SK-N-SH treated with all-trans-retinoic acid at 6 μM for 48 hours (cell line): ENCODE measurements around the gene CEP131.

Experiments used
- ARNTL ChIP-seq: fragments of 450-650 bp; formaldehyde crosslinking; IDR thresholded peaks from 2 replicates; pipeline ENCODE4 v1.5.0; 2020; ENCODE audit warnings: low read depth, mild to moderate bottlenecking, moderate library complexity, borderline replicate concordance
- BACH2 ChIP-seq: fragments of 250-450 bp; sonication (Bioruptor Pico); IDR thresholded peaks from 2 replicates; pipeline ENCODE4 v1.9.0; 2021; ENCODE audit warnings: mild to moderate bottlenecking, borderline replicate concordance
- GLIS3 ChIP-seq: fragments of 250-450 bp; sonication (Bioruptor Pico); IDR thresholded peaks from 2 replicates; pipeline ENCODE4 v1.5.0; 2020; ENCODE audit warnings: mild to moderate bottlenecking, moderate library complexity
- RARB ChIP-seq: fragments of 250-450 bp; sonication (Bioruptor Pico); IDR thresholded peaks from 2 replicates; pipeline ENCODE4 v1.8.0; 2021; ENCODE audit warnings: mild to moderate bottlenecking, moderate library complexity
- TOX ChIP-seq: fragments of 250-450 bp; sonication (Bioruptor Pico); IDR thresholded peaks from 2 replicates; pipeline ENCODE4 v1.8.0; 2021; ENCODE audit warnings: mild to moderate bottlenecking, moderate library complexity, borderline replicate concordance
- ZFP3 ChIP-seq: fragments of 250-450 bp; sonication (Bioruptor Pico); IDR thresholded peaks from 2 replicates; pipeline ENCODE4 v1.5.0; 2020; ENCODE audit warnings: mild to moderate bottlenecking, moderate library complexity
- ZFP30 ChIP-seq: fragments of 450-650 bp; formaldehyde crosslinking; IDR thresholded peaks from 2 replicates; pipeline ENCODE4 v1.5.0; 2022; ENCODE audit warnings: mild to moderate bottlenecking, moderate library complexity
- ZNF565 ChIP-seq: fragments of 450-650 bp; formaldehyde crosslinking; conservative IDR thresholded peaks from 2 replicates; pipeline ENCODE4 v1.5.0; 2020; ENCODE audit warnings: low read depth, mild to moderate bottlenecking, moderate library complexity
- TF ChIP-seq, protein P1 (sequence below): fragments of 250-450 bp; sonication (Bioruptor Pico); IDR thresholded peaks from 2 replicates; pipeline ENCODE4 v1.8.0; 2020; ENCODE audit warnings: mild to moderate bottlenecking, moderate library complexity, borderline replicate concordance
- TF ChIP-seq, protein P2 (sequence below): fragments of 250-450 bp; sonication (Bioruptor Pico); IDR thresholded peaks from 2 replicates; pipeline ENCODE4 v1.8.0; 2021; ENCODE audit warnings: low read depth, mild to moderate bottlenecking, moderate library complexity, borderline replicate concordance
- TF ChIP-seq, protein P3 (sequence below): fragments of 250-450 bp; sonication (Bioruptor Pico); IDR thresholded peaks from 2 replicates; pipeline ENCODE4 v1.5.1; 2020; ENCODE audit warnings: low read depth, mild to moderate bottlenecking, moderate library complexity
- TF ChIP-seq, protein P4 (sequence below): fragments of 250-450 bp; sonication (Bioruptor Pico); IDR thresholded peaks from 2 replicates; pipeline ENCODE4 v1.5.1; 2021; ENCODE audit warnings: mild to moderate bottlenecking, moderate library complexity

DNA sequence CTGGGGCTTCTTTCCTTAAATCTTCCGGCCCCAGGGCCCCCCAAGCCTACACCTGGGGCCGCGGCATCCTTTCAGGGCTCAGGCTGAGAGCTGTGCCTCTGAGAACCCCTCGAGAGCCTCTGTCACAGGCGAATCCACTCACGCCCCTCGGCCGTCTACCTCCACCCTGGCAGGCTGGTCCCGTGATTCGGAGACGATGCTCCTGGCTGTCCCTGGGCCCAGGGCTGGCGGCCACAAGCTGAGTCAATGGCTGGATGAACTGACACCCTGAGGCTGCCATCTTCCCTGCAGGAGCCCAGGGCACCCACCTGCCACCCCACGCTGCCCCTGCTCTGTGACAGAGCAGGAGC lies 11.7 kb upstream of the CEP131 start:
- TF ChIP-seq, protein P1, sequence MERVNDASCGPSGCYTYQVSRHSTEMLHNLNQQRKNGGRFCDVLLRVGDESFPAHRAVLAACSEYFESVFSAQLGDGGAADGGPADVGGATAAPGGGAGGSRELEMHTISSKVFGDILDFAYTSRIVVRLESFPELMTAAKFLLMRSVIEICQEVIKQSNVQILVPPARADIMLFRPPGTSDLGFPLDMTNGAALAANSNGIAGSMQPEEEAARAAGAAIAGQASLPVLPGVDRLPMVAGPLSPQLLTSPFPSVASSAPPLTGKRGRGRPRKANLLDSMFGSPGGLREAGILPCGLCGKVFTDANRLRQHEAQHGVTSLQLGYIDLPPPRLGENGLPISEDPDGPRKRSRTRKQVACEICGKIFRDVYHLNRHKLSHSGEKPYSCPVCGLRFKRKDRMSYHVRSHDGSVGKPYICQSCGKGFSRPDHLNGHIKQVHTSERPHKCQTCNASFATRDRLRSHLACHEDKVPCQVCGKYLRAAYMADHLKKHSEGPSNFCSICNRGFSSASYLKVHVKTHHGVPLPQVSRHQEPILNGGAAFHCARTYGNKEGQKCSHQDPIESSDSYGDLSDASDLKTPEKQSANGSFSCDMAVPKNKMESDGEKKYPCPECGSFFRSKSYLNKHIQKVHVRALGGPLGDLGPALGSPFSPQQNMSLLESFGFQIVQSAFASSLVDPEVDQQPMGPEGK (CRISPR knock-in tag), result no peak
- TF ChIP-seq, protein P2, sequence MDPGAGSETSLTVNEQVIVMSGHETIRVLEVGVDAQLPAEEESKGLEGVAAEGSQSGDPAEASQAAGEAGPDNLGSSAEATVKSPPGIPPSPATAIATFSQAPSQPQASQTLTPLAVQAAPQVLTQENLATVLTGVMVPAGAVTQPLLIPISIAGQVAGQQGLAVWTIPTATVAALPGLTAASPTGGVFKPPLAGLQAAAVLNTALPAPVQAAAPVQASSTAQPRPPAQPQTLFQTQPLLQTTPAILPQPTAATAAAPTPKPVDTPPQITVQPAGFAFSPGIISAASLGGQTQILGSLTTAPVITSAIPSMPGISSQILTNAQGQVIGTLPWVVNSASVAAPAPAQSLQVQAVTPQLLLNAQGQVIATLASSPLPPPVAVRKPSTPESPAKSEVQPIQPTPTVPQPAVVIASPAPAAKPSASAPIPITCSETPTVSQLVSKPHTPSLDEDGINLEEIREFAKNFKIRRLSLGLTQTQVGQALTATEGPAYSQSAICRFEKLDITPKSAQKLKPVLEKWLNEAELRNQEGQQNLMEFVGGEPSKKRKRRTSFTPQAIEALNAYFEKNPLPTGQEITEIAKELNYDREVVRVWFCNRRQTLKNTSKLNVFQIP, result no peak
- TF ChIP-seq ZFP3 (no peak), ZFP30 (no peak), TOX (CRISPR knock-in tag) (no peak), ARNTL (CRISPR knock-in tag) (no peak), BACH2 (CRISPR knock-in tag) (no peak), GLIS3 (CRISPR knock-in tag) (no peak), RARB (CRISPR knock-in tag) (no peak), ZNF565 (CRISPR knock-in tag) (no peak)
- TF ChIP-seq, protein P3, sequence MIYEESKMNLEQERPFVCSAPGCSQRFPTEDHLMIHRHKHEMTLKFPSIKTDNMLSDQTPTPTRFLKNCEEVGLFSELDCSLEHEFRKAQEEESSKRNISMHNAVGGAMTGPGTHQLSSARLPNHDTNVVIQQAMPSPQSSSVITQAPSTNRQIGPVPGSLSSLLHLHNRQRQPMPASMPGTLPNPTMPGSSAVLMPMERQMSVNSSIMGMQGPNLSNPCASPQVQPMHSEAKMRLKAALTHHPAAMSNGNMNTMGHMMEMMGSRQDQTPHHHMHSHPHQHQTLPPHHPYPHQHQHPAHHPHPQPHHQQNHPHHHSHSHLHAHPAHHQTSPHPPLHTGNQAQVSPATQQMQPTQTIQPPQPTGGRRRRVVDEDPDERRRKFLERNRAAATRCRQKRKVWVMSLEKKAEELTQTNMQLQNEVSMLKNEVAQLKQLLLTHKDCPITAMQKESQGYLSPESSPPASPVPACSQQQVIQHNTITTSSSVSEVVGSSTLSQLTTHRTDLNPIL (CRISPR knock-in tag), result no peak
- TF ChIP-seq, protein P4, sequence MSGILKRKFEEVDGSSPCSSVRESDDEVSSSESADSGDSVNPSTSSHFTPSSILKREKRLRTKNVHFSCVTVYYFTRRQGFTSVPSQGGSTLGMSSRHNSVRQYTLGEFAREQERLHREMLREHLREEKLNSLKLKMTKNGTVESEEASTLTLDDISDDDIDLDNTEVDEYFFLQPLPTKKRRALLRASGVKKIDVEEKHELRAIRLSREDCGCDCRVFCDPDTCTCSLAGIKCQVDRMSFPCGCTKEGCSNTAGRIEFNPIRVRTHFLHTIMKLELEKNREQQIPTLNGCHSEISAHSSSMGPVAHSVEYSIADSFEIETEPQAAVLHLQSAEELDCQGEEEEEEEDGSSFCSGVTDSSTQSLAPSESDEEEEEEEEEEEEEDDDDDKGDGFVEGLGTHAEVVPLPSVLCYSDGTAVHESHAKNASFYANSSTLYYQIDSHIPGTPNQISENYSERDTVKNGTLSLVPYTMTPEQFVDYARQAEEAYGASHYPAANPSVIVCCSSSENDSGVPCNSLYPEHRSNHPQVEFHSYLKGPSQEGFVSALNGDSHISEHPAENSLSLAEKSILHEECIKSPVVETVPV (CRISPR knock-in tag), result no peak
